Bronchial epithelial cell (primary cell): ENCODE data around the gene TBC1D12. TPM values are rescaled to one million over a fixed set of nuclear protein-coding genes. Genes with fewer than 3 reads are reported as not detected.

ENCODE experiments used
- DNase-seq: peaks from one replicate; pipeline ENCODE4 v3.0.0-alpha.2; 2010; ENCODE audit warnings: low read depth
- FAIRE-seq: peaks from 2 replicates; lab custom pipeline; 2011; peaks lifted over from hg19 to GRCh38; lab: Jason Lieb, UNC
- H3K27me3 ChIP-seq: 2 replicates; pipeline ENCODE4 v1.5.1; 2011; ENCODE audit warnings: low read length; ENCODE audit not compliant: control insufficient read depth, insufficient read depth
- H3K36me3 ChIP-seq: 2 replicates; pipeline ENCODE4 v1.5.1; 2011; ENCODE audit warnings: low read length; ENCODE audit not compliant: control insufficient read depth, insufficient read depth
- H3K4me3 ChIP-seq: 2 replicates; pipeline ENCODE4 v1.5.1; 2011; ENCODE audit warnings: mild to moderate bottlenecking, low read depth, low read length, control low read depth
- total RNA-seq: library from RNA; depleted of rRNA; stranded (reverse); fragments of >200 nt; gene quantifications from 2 replicates; pipeline ENCODE4 v1.2.1, GENCODE V29; 2014
- TF ChIP-seq, protein P1 (sequence below): IDR thresholded peaks from 2 replicates; pipeline ENCODE4 v1.5.1; 2011; ENCODE audit warnings: mild to moderate bottlenecking, moderate library complexity, low read length, control low read depth, inconsistent platforms; ENCODE audit not compliant: insufficient read depth, severe bottlenecking

TBC1D12 gene
- total RNA-seq, 1 donor from 2014 or later: 10.8 TPM

DNA sequence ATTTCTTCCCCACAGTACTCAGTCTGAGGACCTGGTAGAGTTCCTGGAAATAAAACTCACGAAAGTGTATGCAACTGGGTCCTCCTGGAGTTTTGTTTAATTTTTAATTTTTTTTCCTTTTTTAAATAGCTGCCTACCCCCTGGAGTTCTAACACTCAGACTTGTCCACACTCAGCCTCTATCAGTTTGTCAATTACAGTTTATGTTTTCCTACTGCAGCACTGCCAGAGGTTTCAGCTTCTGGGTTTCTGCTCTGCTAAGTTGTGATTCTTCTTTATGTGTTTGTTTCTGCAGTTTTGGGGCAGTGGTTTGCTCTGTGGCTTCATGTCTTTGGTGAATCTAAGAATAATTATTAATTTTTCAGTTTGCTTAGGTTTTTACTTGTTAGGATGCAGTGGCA lies 59.2 kb downstream of the TBC1D12 start:
- Histone ChIP-seq H3K4me3 (no peak overlapping the region), H3K36me3 (peaks cover 2% of the 10 kb centered on the region), H3K27me3 (no peaks in the 10 kb centered on the region)
- TF ChIP-seq, protein P1, sequence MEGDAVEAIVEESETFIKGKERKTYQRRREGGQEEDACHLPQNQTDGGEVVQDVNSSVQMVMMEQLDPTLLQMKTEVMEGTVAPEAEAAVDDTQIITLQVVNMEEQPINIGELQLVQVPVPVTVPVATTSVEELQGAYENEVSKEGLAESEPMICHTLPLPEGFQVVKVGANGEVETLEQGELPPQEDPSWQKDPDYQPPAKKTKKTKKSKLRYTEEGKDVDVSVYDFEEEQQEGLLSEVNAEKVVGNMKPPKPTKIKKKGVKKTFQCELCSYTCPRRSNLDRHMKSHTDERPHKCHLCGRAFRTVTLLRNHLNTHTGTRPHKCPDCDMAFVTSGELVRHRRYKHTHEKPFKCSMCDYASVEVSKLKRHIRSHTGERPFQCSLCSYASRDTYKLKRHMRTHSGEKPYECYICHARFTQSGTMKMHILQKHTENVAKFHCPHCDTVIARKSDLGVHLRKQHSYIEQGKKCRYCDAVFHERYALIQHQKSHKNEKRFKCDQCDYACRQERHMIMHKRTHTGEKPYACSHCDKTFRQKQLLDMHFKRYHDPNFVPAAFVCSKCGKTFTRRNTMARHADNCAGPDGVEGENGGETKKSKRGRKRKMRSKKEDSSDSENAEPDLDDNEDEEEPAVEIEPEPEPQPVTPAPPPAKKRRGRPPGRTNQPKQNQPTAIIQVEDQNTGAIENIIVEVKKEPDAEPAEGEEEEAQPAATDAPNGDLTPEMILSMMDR: no peak
- FAIRE-seq (no peak), DNase-seq (no peak)

DNA sequence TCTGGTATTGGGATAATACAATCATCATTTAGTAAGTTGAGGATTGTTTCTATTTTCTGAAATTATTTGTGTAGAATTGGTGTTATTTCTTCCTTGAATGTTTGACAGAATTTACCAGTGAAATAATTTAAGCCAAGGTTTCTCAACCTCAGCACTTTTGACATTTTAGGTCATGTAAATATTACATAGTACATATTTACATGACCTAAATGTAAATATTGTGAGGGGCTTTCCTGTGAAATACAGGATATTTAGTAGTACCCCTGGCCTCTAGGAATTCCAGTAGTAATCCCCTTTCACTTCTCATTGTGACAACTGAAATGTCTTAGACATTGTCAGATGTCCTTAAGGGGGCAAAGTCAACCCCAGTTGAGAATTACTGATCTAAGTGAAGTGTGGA lies 59.8 kb downstream of the TBC1D12 start:
- DNase-seq: no peak
- TF ChIP-seq, protein P1: no peak
- Histone ChIP-seq H3K27me3 (no peaks in the 10 kb centered on the region), H3K4me3 (no peak overlapping the region), H3K36me3 (peaks cover 2% of the 10 kb centered on the region)
- no peak for FAIRE-seq

DNA sequence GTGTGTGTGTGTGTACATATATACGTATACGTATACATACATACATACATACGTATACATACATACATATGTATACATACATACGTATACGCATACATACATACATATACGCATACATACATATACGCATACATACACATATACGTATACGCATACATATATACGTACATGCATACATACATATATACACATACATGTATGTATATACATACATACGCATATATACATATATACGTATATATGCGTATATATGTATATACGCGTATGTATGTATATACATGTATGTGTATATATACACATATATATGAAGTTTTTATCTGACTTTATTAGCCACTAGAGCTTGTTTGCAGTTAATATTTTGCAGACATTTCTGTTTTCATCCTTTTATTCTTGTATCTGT lies 63.3 kb downstream of the TBC1D12 start:
- FAIRE-seq (no peak), DNase-seq (no peak)
- no peaks in the 10 kb centered on the region for H3K36me3 ChIP-seq
- no peak overlapping the region for H3K4me3 ChIP-seq
- TF ChIP-seq, protein P1: no peak
- no peaks in the 10 kb centered on the region for H3K27me3 ChIP-seq

DNA sequence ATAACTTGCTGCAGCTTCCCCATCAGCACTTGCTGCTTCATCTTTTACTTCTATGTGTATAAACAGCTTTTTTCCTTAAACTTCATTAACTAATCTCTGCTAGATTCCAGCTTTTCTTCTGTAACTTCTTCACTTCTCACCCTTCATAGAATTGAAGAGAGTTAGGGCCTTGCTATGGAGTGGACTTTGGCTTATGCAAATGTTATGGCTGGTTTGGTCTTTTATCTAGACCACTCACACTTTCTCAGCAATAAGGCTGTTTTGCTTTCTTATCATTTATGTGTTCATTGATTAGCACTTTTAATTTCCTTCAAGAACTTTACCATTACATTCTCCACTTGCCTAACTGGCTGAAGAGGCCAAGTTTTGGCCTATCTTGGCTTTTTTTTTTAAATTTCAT lies 79.1 kb downstream of the TBC1D12 start:
- TF ChIP-seq, protein P1: no peak
- DNase-seq (no peak), FAIRE-seq (no peak)
- no peaks in the 10 kb centered on the region for H3K36me3 ChIP-seq
- H3K27me3 ChIP-seq: no peaks in the 10 kb centered on the region
- no peak overlapping the region for H3K4me3 ChIP-seq

DNA sequence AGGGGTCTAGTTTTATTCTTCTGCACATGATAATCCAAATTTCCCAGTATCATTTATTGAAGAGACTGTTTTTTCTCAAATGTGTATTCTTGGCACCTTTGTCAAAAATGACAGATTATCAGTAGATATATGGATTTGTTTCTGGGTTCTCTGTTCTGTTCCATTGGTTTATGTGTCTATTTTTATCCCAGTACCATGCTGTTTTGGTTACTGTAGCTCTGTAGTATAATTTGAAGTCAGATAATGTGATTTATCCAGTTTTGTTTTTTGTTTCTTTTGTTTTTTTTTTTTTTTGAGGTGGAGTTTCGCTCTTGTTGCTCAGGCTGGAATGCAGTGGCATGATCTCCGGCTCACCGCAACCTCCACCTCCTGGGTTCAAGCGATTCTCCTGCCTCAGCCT lies 81.6 kb downstream of the TBC1D12 start:
- TF ChIP-seq, protein P1: no peak
- no peaks in the 10 kb centered on the region for H3K36me3 ChIP-seq
- no peaks in the 10 kb centered on the region for H3K27me3 ChIP-seq
- no peak for FAIRE-seq
- H3K4me3 ChIP-seq: no peak overlapping the region
- DNase-seq: no peak

DNA sequence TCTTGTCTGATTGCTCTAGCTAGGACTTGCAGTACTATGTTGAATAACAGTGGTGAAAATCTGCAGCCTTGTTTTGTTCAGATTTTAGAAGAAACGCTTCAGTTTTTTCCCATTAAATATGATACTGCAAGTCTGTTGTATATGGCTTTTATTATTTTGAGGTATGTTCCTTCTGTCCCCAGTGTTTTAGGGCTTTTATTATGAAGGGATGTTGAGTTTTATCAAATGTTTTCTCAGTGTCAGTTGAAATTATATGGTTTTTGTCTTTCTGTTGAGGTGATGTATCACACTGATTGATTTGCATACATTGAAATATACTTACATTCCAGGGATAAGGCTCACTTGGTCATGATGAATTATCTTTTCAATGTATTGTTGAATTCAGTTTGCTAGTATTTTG lies 82.8 kb downstream of the TBC1D12 start:
- Histone ChIP-seq H3K27me3 (no peaks in the 10 kb centered on the region), H3K4me3 (no peak overlapping the region), H3K36me3 (no peaks in the 10 kb centered on the region)
- TF ChIP-seq, protein P1: no peak
- DNase-seq (no peak), FAIRE-seq (no peak)
